ENCODE measurements around the gene RABGAP1L. TPM values are rescaled to one million over a fixed set of nuclear protein-coding genes. Genes with fewer than 3 reads are reported as not detected.

The RABGAP1L gene
- total and polyA plus RNA-seq, 12 donors = 13.0 to 167 (median 109) TPM

DNA sequence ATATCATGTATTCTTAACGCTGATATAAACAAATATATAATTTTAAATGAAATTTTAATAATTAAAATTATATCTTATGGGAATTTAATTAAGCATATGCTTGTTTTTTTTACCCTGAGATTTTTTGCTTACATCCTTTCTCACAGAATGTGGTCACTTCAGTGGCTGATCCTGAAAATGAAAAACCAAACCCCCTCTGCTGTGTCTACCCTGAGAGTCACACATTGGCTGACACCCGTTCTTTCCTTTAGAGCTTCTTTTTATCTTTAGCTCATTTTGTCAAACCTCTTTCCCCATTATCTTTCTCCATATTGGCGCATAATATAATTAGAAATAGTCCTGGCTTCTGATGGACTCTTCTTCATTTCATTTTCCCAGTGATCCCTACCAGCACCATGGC is 829.7 kb downstream of the RABGAP1L start:
- H3K27ac ChIP-seq = peak overlapping the region in 5 of 10 donors; percentile 73 to 90 (median 80)
- no peak overlapping the region for H3K4me3 ChIP-seq
- no peak for DNase-seq
- H3K9me3 ChIP-seq = no peaks in the 10 kb centered on the region
- peaks cover 0 to 28% (median 0%) of the 10 kb centered on the region in 9 donors for H3K36me3 ChIP-seq
- intact Hi-C loops (cut with DNase I) = loop anchor here in 2 of 10 donors (10.0 kb wide), 2 partner anchors 104 to 214 kb away; no protein-coding TSS in a partner anchor
- no peaks in the 10 kb centered on the region for H3K27me3 ChIP-seq
- peaks cover 0 to 19% (median 3%) of the 10 kb centered on the region in 9 donors for H3K4me1 ChIP-seq
- no peak for ATAC-seq
- TF ChIP-seq, protein P1, sequence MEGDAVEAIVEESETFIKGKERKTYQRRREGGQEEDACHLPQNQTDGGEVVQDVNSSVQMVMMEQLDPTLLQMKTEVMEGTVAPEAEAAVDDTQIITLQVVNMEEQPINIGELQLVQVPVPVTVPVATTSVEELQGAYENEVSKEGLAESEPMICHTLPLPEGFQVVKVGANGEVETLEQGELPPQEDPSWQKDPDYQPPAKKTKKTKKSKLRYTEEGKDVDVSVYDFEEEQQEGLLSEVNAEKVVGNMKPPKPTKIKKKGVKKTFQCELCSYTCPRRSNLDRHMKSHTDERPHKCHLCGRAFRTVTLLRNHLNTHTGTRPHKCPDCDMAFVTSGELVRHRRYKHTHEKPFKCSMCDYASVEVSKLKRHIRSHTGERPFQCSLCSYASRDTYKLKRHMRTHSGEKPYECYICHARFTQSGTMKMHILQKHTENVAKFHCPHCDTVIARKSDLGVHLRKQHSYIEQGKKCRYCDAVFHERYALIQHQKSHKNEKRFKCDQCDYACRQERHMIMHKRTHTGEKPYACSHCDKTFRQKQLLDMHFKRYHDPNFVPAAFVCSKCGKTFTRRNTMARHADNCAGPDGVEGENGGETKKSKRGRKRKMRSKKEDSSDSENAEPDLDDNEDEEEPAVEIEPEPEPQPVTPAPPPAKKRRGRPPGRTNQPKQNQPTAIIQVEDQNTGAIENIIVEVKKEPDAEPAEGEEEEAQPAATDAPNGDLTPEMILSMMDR (IDR thresholded peaks at IDR 0.05) = no peak
- 83 to 95% methylated on average over 3 of the region's 3 CpGs for WGBS, 2 donors

DNA sequence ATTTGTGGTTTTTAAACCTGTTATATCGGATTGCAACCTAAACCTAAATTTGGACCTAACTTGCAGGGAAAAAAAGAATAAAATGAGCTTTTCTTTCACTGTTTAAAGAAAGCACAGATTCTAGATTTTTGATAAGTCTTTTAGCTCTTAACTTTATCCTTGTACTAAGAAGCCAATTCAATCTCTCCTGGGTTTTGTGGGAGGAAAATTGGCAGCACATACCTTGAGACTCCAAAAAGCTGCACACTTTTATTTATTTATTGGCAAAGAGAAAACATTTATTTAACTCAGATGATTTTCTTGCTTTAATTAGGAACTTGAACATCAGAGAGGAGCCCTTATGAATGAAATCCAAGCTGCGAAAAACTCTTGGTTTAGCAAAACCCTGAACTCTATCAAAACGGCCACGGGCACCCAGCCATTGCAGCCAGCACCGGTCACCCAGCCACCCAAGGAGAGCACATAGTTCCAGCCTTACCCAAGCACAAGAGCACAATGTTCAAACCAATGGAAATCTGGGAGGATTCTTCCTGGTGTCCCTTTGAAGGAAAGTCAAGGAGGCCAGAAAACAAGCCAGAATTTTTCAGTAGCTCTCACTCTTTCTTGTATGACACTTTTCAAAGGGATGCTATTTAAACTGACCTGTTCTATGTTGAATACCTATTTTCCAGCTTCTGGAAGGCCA is 830.4 kb downstream of the RABGAP1L start:
- ATAC-seq (peak in 2 of 8 donors; percentile 60), DNase-seq (no peak)
- Histone ChIP-seq H3K27me3 (no peaks in the 10 kb centered on the region), H3K36me3 (peaks cover 0 to 21% (median 0%) of the 10 kb centered on the region in 9 donors), H3K4me3 (peak overlapping the region in 8 of 10 donors; percentile 29 to 62 (median 52)), H3K4me1 (peaks cover 0 to 19% (median 3%) of the 10 kb centered on the region in 9 donors), H3K27ac (peak overlapping the region in 9 of 10 donors; percentile 62 to 90 (median 78)), H3K9me3 (no peaks in the 10 kb centered on the region)
- TF ChIP-seq, protein P1 (IDR thresholded peaks at IDR 0.05) = no peak
- intact Hi-C loops (cut with DNase I) = loop anchor here in 4 of 10 donors (5.0 to 10.0 kb wide), 4 partner anchors 105 to 222 kb away; no protein-coding TSS in a partner anchor
- WGBS, 2 donors = 75 to 76% methylated on average over 5 of the region's 5 CpGs

DNA sequence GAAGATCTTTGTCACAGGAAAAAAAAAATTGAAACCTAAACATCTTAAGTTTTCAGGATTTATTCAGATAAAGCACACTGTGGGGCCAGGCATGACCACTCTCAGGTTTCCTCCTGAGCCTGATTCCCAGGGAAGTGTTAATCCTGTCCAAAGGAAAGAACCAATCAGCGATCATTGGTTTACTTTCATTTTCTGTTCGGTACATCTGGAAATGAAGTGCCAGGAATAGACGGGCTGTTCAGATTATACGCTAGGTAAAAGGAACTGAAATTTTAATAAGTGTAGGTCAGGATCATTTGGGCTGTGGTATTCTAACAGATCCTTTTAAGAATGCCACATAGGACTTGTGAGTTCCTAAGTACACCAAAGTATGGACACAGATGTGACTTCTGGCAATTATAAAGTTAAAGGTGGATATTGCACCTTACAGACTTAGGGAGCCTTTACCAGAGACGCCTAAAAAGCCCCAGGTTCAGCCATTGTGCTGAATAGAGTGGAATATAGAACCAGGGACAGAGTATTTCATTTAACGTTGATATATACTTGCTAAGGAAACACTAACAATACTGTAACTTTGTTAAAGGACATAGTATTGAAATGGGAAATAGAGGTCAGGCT is 831.2 kb downstream of the RABGAP1L start:
- 38 to 40% methylated on average over 6 of the region's 6 CpGs for WGBS, 2 donors
- DNase-seq = peak in 1 of 2 donors; percentile 27
- peak overlapping the region; percentile 26 to 90 (median 76) for H3K27ac ChIP-seq

DNA sequence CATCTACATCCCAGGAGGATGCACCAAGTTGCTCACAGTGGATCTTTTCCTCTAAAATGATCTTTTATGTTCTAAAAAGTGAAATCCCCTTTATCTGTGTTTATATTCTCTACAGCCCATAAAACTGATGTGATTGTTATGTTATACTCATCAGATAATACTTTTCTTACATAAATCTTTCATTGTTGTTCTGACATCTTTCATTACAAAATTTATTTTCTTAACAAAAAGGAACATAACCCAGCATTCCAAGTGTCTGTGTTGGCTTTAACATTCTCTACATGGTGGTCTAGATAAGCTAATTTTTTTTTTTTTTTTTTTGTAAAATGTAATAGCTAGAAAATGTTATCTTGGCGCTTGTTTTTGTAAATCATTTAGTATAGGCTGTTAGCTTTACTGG is 832.2 kb downstream of the RABGAP1L start:
- peaks cover 0 to 23% (median 4%) of the 10 kb centered on the region in 9 donors for H3K4me1 ChIP-seq
- H3K27me3 ChIP-seq = no peaks in the 10 kb centered on the region
- WGBS, 2 donors = 92 to 100% methylated on average over 1 of the region's 1 CpG
- peaks cover 0 to 18% (median 0%) of the 10 kb centered on the region in 9 donors for H3K36me3 ChIP-seq
- ATAC-seq (no peak), DNase-seq (no peak)
- H3K9me3 ChIP-seq = no peaks in the 10 kb centered on the region
- no peak overlapping the region for H3K4me3 ChIP-seq
- TF ChIP-seq, protein P1 (IDR thresholded peaks at IDR 0.05) = no peak
- intact Hi-C loops (cut with DNase I) = loop anchor here in 2 of 10 donors (5.0 kb wide), 2 partner anchors 219 to 224 kb away; no protein-coding TSS in a partner anchor
- H3K27ac ChIP-seq = no peak overlapping the region

More for the DNA sequence above, 831.2 kb downstream of the RABGAP1L start:
- peak; percentile 47 to 93 (median 86) for ATAC-seq
- H3K27me3 ChIP-seq = no peaks in the 10 kb centered on the region
- intact Hi-C loops (cut with DNase I) = loop anchor here in 2 of 10 donors (5.0 kb wide), 2 partner anchors 218 to 223 kb away; no protein-coding TSS in a partner anchor
- peak overlapping the region in 9 of 10 donors; percentile 24 to 62 (median 50) for H3K4me3 ChIP-seq
- no peaks in the 10 kb centered on the region for H3K9me3 ChIP-seq
- TF ChIP-seq, protein P1 (IDR thresholded peaks at IDR 0.05) = no peak
- peaks cover 0 to 18% (median 0%) of the 10 kb centered on the region in 9 donors for H3K36me3 ChIP-seq
- H3K4me1 ChIP-seq = peaks cover 0 to 19% (median 3%) of the 10 kb centered on the region in 9 donors
